A673 (cell line): ENCODE measurements around the gene STXBP5.

ENCODE experiments used
- EZH2 ChIP-seq: fragments of 200-600 bp; sonication (generic); IDR thresholded peaks from 2 replicates; pipeline ENCODE4 v1.6.1; 2017; ENCODE audit warnings: borderline replicate concordance, low read depth, mild to moderate bottlenecking, mixed read lengths, antibody characterized with exemption, low read length; ENCODE audit not compliant: poor library complexity, severe bottlenecking
- TF ChIP-seq, protein P1 (sequence below): fragments of 300-800, 200-600 bp; sonication (generic); conservative IDR thresholded peaks from 2 replicates; pipeline ENCODE4 v1.5.1; 2017; ENCODE audit warnings: low read depth, mild to moderate bottlenecking, antibody characterized with exemption, low read length, moderate library complexity, mixed read lengths

DNA sequence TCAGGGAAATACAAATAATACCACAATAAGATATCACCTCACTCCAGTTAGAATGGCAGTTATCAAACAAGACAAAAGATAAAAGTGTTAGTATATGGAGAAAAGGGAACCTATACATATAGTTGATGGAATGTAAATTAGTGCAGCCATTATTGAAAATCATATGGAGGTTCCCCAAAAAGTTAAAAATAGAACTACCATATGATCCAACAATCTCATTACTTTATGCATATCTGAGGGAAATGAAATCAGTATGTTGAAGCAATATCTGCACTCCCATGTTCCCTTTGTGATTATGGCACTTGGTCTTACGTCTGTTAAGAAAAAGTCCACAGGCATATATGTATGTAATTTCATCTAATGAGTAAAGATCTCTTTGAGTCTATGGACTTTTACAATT is 96.9 kb downstream of the STXBP5 start:
- TF ChIP-seq, protein P1, sequence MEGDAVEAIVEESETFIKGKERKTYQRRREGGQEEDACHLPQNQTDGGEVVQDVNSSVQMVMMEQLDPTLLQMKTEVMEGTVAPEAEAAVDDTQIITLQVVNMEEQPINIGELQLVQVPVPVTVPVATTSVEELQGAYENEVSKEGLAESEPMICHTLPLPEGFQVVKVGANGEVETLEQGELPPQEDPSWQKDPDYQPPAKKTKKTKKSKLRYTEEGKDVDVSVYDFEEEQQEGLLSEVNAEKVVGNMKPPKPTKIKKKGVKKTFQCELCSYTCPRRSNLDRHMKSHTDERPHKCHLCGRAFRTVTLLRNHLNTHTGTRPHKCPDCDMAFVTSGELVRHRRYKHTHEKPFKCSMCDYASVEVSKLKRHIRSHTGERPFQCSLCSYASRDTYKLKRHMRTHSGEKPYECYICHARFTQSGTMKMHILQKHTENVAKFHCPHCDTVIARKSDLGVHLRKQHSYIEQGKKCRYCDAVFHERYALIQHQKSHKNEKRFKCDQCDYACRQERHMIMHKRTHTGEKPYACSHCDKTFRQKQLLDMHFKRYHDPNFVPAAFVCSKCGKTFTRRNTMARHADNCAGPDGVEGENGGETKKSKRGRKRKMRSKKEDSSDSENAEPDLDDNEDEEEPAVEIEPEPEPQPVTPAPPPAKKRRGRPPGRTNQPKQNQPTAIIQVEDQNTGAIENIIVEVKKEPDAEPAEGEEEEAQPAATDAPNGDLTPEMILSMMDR, result no peak
- no peak for TF ChIP-seq EZH2
